ENCODE data around the gene RGS19. TPM values are rescaled to one million over a fixed set of nuclear protein-coding genes. Genes with fewer than 3 reads are reported as not detected.

Gene RGS19
- total RNA-seq, 1 donor, result 9.8 TPM

GRCh38 chr20:64035933-64036345 is 43.4 kb downstream of the RGS19 start, which contains the start of gene C20orf204:
Gene C20orf204, plus strand, starts transcription at chr20:64036182. Its CDS starts 142 bp downstream, at chr20:64036324.
- no peak for DNase-seq (ENCODE audit: low read depth)
- no peak for TF ChIP-seq CTCF (IDR thresholded peaks at IDR 0.05; ENCODE audit: insufficient read depth, low read length)
- H3K4me3 ChIP-seq (ENCODE audit: low read depth, low read length), result no peak within 1 kb of the TSS

- TF ChIP-seq CTCF (IDR thresholded peaks at IDR 0.05; ENCODE audit: insufficient read depth, low read length), result no peak
- no peak overlapping the region for H3K4me3 ChIP-seq (ENCODE audit: low read depth, low read length)
- no peak for DNase-seq (ENCODE audit: low read depth)
Measured at GRCh38 chr20:64035066-64035932, 44.0 kb downstream of the RGS19 start.

GRCh38 chr20:64033981-64034493 is 45.3 kb downstream of the RGS19 start:
- TF ChIP-seq CTCF (IDR thresholded peaks at IDR 0.05; ENCODE audit: insufficient read depth, low read length), result no peak
- no peak for DNase-seq (ENCODE audit: low read depth)
- H3K4me3 ChIP-seq (ENCODE audit: low read depth, low read length), result no peak overlapping the region

- no peak for TF ChIP-seq CTCF (IDR thresholded peaks at IDR 0.05; ENCODE audit: insufficient read depth, low read length)
- H3K4me3 ChIP-seq (ENCODE audit: low read depth, low read length), result no peak overlapping the region
- DNase-seq (ENCODE audit: low read depth), result no peak
Measured at GRCh38 chr20:64032706-64033624, 46.4 kb downstream of the RGS19 start.

GRCh38 chr20:64031822-64032314 is 47.5 kb downstream of the RGS19 start:
- no peak for TF ChIP-seq CTCF (IDR thresholded peaks at IDR 0.05; ENCODE audit: insufficient read depth, low read length)
- no peak for DNase-seq (ENCODE audit: low read depth)
- no peak overlapping the region for H3K4me3 ChIP-seq (ENCODE audit: low read depth, low read length)

- DNase-seq (ENCODE audit: low read depth), result no peak
- no peak overlapping the region for H3K4me3 ChIP-seq (ENCODE audit: low read depth, low read length)
- no peak for TF ChIP-seq CTCF (IDR thresholded peaks at IDR 0.05; ENCODE audit: insufficient read depth, low read length)
Measured at GRCh38 chr20:64030371-64031134, 48.8 kb downstream of the RGS19 start.
